Right lobe of liver (tissue), 4 donors: Measurements from ENCODE around the gene SIGMAR1.

Experiments used
- POLR2A ChIP-seq: fragments of 450-650 bp; IDR thresholded peaks from one replicate; pipeline ENCODE4 v1.6.1; 2017; ENCODE audit warnings: antibody characterized with exemption, mild to moderate bottlenecking
- TF ChIP-seq, protein P1 (sequence below), 4 donors: fragments of 200-600 bp in 3 of 4; fragments of 450-650 bp in 1 of 4; IDR thresholded peaks; one replicate each; pipeline versions ENCODE4 v1.5.1 to v1.8.0; 2016 to 2022; ENCODE audit warnings: antibody characterized with exemption in 4 of 4, mild to moderate bottlenecking in 2 of 4
- donor health status: DM: no; HTN: no; CAD: no.
- donor health status: DM: no; HTN: no; CAD: no.
- donor health status: DM: no; HTN: yes; CAD: no.

GRCh38 chr9:34647084-34647403, 9.5 kb upstream of the SIGMAR1 start:
- TF ChIP-seq, protein P1, sequence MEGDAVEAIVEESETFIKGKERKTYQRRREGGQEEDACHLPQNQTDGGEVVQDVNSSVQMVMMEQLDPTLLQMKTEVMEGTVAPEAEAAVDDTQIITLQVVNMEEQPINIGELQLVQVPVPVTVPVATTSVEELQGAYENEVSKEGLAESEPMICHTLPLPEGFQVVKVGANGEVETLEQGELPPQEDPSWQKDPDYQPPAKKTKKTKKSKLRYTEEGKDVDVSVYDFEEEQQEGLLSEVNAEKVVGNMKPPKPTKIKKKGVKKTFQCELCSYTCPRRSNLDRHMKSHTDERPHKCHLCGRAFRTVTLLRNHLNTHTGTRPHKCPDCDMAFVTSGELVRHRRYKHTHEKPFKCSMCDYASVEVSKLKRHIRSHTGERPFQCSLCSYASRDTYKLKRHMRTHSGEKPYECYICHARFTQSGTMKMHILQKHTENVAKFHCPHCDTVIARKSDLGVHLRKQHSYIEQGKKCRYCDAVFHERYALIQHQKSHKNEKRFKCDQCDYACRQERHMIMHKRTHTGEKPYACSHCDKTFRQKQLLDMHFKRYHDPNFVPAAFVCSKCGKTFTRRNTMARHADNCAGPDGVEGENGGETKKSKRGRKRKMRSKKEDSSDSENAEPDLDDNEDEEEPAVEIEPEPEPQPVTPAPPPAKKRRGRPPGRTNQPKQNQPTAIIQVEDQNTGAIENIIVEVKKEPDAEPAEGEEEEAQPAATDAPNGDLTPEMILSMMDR (IDR thresholded peaks at IDR 0.05): no peak
- TF ChIP-seq POLR2A: no peak
